Erythroblast (primary cell): ENCODE data around the gene UNC80.

ENCODE experiments used
- DNase-seq, 2 experiments: peaks; one replicate each; lab custom pipeline; 2025; lab: John Stamatoyannopoulos, UW
- GATA1 ChIP-seq: IDR thresholded peaks from 2 replicates; pipeline ENCODE4 v1.6.1; 2011; ENCODE audit warnings: low read depth, mild to moderate bottlenecking, control low read depth, low read length, moderate library complexity
- POLR2A ChIP-seq: IDR thresholded peaks from 2 replicates; pipeline ENCODE4 v1.6.1; 2011; ENCODE audit warnings: mild to moderate bottlenecking, low read length

The UNC80 gene

DNA sequence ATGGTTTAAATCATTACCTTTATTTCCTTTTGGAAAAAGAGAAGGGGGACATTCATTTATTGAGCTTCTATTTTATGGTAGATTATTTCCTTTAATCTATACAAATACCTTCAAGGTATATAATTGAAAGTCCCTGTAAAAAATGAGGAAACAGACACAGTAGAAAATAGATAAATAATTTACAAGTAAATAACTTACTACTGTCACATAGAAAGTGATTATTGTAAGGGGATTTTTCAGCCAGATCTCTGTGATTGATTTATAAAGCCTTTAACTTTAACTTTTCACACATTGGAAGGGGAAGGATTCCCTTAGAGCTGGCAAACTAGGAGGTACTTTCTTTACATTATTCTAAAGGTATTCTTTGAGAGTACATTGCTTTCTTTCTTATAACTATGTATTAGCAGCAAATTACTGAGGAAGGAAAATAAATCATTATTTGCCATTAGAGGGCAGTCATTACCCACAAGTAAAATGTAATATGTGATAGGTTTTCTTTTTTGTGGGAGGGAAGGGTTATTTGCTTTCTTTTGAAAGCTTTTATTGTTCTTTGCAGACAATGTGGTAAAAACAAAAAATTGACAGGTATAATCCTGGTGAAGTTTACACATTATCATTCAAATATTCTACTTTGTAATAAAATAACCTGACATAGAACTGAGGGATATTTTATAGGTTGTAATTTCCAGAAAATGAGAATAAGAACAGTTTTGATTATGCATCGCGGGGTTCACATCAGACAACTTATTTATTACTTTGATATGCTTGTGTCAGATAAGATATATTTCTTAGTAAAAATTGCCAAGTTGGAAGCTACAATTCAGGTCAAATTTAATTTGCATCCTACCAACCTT, 206.0 kb downstream of the UNC80 start:
- TF ChIP-seq POLR2A (no peak), GATA1 (no peak)
- DNase-seq = peak; percentile 41 to 68

- no peak for DNase-seq
- TF ChIP-seq GATA1 (no peak), POLR2A (no peak)
These were observed 212.7 kb downstream of the UNC80 start for GRCh38 chr2:209984291-209984690.

GRCh38 chr2:209985874-209986273, 214.2 kb downstream of the UNC80 start:
- no peak for DNase-seq
- TF ChIP-seq GATA1 (no peak), POLR2A (no peak)

DNA sequence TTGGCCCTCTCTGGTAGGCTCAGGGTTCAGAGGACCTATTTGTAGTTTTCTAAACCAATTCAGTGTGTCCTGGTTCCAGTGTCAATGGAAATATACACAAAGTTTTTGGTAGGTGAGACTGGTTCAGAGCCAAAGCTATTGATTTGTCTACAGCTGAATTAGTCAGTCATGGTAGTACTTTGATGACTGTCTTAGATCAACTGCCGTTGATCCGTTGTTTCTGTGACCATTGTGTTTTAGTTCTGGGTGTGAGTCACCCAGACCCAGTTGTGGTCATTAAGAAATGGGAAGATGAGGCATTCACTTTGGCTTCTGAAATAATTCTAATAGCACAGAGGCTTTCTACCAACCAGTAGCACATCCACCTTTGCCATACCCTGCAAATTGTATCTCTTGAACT, 214.8 kb downstream of the UNC80 start:
- no peak for DNase-seq
- TF ChIP-seq GATA1 (no peak), POLR2A (no peak)

GRCh38 chr2:209988010-209988409, 216.4 kb downstream of the UNC80 start:
- TF ChIP-seq GATA1 (no peak), POLR2A (no peak)
- DNase-seq = peak; percentile 45 to 59

- no peak for TF ChIP-seq GATA1
- TF ChIP-seq POLR2A = no peak
- no peak for DNase-seq
These were observed 219.2 kb downstream of the UNC80 start for GRCh38 chr2:209990838-209991237.

- TF ChIP-seq POLR2A (no peak), GATA1 (no peak)
- no peak for DNase-seq
These were observed 222.3 kb downstream of the UNC80 start for GRCh38 chr2:209993968-209994367.

DNA sequence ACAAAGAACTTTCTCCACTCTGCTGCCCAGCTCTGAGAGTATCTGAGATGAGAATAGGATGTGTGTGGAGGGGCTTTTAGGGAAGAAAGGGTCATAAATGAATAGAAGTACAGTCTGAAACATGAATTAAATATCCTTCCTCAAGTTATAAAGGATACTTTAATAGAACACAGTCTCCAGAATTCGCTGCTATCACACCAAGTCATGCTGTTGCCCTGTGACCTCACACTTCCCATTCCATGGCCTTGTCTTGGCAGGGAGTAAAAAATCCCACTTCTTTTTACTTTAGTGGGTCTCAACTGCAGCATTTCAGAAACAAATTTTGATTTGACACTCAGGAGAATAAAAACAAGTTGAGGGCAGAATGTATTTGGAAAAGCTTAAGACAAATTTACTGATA, 227.0 kb downstream of the UNC80 start:
- TF ChIP-seq GATA1 = no peak
- no peak for TF ChIP-seq POLR2A

GRCh38 chr2:210000464-210001324, 229.1 kb downstream of the UNC80 start:
- TF ChIP-seq POLR2A (no peak), GATA1 (no peak)
- no peak for DNase-seq

More for the DNA sequence above, 227.0 kb downstream of the UNC80 start:
- DNase-seq = no peak

DNA sequence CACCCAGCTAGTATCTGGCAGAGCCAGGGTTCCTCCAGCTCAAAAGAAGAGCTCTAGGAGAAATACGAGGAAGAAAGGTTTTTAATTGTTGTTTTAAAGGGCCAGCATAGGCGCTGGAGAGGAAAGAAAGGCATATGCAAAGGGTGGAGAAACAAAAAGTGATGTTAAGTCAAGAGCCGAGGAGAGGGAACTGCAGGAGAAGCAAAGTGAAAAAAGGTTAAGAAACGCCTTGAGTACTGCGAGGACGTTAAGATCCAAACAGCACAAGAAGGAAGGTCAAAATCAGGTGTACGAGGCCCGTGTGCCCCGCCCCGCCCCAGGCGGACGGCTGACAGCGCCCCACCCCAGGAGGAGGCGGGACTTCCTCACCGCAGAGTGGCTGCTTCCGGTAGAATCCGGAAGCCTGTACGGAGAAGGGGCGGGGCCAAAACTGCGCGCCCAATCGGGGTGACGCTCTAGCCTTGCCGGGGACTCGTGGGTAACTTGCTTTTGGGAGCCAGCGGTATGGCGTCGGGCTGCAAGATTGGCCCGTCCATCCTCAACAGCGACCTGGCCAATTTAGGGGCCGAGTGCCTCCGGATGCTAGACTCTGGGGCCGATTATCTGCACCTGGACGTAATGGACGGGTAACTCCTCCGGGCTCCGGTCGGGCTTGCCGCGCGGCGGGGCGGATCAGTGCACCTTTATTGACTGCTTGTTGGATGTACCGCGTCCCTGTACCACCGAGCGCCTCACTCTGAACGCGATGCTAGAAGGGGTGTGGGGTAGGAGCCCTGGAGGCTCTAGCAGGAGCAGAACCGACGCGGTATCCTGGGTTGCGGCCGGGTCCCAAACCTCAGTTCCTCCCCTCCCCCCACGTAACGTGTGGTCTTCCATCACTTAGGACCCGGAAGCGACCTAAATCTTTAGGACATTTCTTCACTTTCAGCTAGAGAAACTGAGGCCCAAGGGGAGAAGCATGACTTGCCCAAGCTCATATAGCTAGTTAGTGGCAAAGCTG, 230.8 kb downstream of the UNC80 start, which contains the start of gene RPE:
TSS of gene RPE (plus strand) at position 481 of the 1,000 bp plus-strand sequence. CDS start at position 505, 24 bp downstream.
- TF ChIP-seq GATA1 = no peak
- peak; percentile 83 for TF ChIP-seq POLR2A
- peak; percentile 96 to 97 for DNase-seq

DNA sequence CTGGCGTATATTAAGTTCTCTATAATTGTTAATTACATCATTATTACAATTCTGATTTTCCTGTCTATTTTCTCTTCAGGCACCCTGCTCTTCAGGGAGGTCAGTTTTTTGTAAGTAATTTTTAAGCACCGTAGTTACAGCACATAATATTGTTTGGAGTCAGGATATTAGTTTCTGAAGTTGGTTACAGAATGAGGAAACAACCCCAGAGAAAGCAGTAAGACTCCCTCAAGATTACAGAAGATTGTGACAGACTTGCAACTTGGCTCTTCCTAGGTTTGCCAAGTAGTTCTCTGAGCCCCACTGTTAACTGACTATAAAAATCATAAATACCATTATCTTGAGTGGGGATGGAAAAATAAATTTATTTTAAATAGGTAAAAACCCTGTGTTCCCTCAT, 231.7 kb downstream of the UNC80 start:
- TF ChIP-seq POLR2A = no peak
- TF ChIP-seq GATA1 = no peak
- peak; percentile 55 to 80 for DNase-seq

GRCh38 chr2:210004881-210005280, 233.2 kb downstream of the UNC80 start:
- no peak for TF ChIP-seq POLR2A
- TF ChIP-seq GATA1 = no peak
- DNase-seq = no peak

GRCh38 chr2:210007895-210008294, 236.3 kb downstream of the UNC80 start:
- DNase-seq = no peak

More at GRCh38 chr2:210007895-210008294, 236.3 kb downstream of the UNC80 start:
- no peak for TF ChIP-seq GATA1
- TF ChIP-seq POLR2A = no peak
